Activated CD8-positive, alpha-beta T cell treated with anti-CD3 and anti-CD28 coated beads for 36 hours (primary cell): Measurements from ENCODE around the gene FCHO2. TPM values are rescaled to one million over a fixed set of nuclear protein-coding genes. Genes with fewer than 3 reads are reported as not detected.

Source experiments
- ATAC-seq: fragments of 200-7000 bp; cut with Tn5 transposase; one replicate; pipeline ENCODE4 v1.10.0; 2021; ENCODE audit warnings: mild to moderate bottlenecking, moderate library complexity
- CTCF ChIA-PET: fragments of 350-600 bp; sonication (Branson Sonifier 250); formaldehyde crosslinking; loops from one replicate; lab custom pipeline; 2021; ENCODE audit warnings: antibody characterized with exemption; lab: Charles Lee
- POLR2A ChIA-PET: fragments of 350-600 bp; sonication (Branson Sonifier 250); formaldehyde crosslinking; loops from one replicate; lab custom pipeline; 2021; ENCODE audit warnings: antibody characterized with exemption; lab: Charles Lee
- DNase-seq: peaks from one replicate; pipeline ENCODE4 v3.0.0-alpha.2; 2020
- H3K27ac Mint-ChIP-seq: one replicate; pipeline ENCODE4 v1.8.0; 2021; ENCODE audit warnings: mild to moderate bottlenecking, mixed read lengths
- H3K27me3 Mint-ChIP-seq: one replicate; pipeline ENCODE4 v1.8.0; 2021; ENCODE audit warnings: mixed read lengths
- H3K36me3 Mint-ChIP-seq: one replicate; pipeline ENCODE4 v1.8.0; 2021; ENCODE audit warnings: low read depth, mixed read lengths
- H3K4me1 Mint-ChIP-seq: one replicate; pipeline ENCODE4 v1.8.0; 2021; ENCODE audit warnings: low read depth, mixed read lengths
- H3K4me3 Mint-ChIP-seq: one replicate; pipeline ENCODE4 v1.8.0; 2021; ENCODE audit warnings: mild to moderate bottlenecking, moderate library complexity, mixed read lengths
- H3K9me3 Mint-ChIP-seq: one replicate; pipeline ENCODE4 v1.8.0; 2021; ENCODE audit warnings: mixed read lengths
- intact Hi-C: fragments of 100-400 bp; cut with micrococcal nuclease; formaldehyde crosslinking; loops from one replicate; pipeline ENCODE4 v1.10.0; 2022
- total RNA-seq, 2 experiments: library from RNA; stranded (reverse); gene quantifications; one replicate each; pipeline ENCODE4 v1.2.3, GENCODE V29; 2021
- TF ChIP-seq, protein P1 (sequence below): fragments of 200-600 bp; IDR thresholded peaks from one replicate; pipeline ENCODE4 v1.8.0; 2022; ENCODE audit warnings: antibody characterized with exemption, mild to moderate bottlenecking

The FCHO2 gene
- total RNA-seq, 2 experiments from 2014 or later, result 0.32 to 1.0 TPM

DNA sequence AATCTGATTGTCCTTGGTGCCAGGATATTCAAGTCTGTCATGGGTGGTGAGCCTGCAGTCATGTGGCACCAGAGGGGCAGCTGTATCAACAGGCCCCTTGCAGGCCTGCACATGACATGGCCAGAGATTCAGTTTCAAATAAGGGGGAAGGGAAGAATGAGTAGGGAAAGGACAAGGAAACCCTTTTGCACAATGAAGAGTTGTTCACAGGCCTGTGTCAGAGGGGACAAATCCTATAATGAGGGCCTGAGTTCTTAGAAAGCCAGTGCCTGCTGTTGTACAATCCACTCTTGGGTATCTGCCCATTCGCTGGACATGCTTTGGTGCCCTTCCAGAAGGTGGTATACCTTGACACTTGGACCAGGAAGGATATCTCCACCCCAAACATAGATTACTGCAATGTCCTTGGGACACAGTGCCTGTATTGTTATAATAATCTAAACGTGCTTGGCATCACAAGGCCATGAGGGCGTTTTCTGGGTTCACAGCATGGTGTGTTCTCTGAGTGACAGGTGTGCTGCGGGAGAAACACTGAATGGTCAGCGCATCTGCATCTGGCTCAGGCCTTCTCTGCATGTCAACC lies 162.6 kb downstream of the FCHO2 start:
- Mint-ChIP-seq H3K4me3 (no peak overlapping the region), H3K27ac (no peak overlapping the region), H3K36me3 (no peaks in the 10 kb centered on the region), H3K9me3 (no peaks in the 10 kb centered on the region), H3K4me1 (peaks cover 20% of the 10 kb centered on the region), H3K27me3 (peaks cover 64% of the 10 kb centered on the region)
- ChIA-PET CTCF (no interaction called here), POLR2A (no interaction called here)
- intact Hi-C loops, result no loop called here
- ATAC-seq (no peak), DNase-seq (no peak)
- TF ChIP-seq, protein P1, sequence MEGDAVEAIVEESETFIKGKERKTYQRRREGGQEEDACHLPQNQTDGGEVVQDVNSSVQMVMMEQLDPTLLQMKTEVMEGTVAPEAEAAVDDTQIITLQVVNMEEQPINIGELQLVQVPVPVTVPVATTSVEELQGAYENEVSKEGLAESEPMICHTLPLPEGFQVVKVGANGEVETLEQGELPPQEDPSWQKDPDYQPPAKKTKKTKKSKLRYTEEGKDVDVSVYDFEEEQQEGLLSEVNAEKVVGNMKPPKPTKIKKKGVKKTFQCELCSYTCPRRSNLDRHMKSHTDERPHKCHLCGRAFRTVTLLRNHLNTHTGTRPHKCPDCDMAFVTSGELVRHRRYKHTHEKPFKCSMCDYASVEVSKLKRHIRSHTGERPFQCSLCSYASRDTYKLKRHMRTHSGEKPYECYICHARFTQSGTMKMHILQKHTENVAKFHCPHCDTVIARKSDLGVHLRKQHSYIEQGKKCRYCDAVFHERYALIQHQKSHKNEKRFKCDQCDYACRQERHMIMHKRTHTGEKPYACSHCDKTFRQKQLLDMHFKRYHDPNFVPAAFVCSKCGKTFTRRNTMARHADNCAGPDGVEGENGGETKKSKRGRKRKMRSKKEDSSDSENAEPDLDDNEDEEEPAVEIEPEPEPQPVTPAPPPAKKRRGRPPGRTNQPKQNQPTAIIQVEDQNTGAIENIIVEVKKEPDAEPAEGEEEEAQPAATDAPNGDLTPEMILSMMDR, result no peak

DNA sequence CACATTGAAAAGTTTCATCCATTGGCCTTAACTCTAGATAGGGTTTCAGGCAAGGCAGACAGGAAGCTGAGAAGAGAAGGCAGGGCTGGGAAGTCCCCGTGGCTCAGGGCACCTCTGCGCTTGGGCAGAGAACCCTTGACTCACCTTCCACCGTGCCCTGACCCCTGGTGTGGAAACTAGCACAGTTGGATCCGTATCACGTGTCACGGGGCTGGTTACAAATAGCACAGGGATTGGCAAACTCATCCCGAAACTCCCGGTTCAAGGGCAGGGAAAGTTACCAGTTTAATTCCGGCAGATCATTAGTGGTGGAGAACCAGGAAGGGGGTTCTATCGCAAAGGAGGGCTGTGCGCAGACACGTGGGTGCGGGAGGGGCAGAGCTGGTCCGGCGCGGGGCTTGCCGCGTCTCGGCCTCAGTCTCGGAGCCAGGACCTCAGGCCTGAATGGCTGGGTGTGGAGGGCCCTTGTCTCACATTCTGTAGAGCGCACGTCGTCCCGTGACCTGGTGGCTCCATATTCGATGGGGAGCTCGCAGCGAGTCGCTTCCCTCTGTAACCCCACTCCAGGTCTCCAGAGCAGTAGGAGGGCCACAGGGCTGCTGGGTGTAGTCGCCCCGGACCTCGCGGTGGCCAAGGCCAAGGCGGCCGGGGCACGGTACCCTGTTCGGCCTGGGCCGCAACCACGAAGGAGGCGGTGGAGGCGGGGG lies 163.8 kb downstream of the FCHO2 start:
- H3K9me3 Mint-ChIP-seq, result no peaks in the 10 kb centered on the region
- H3K27me3 Mint-ChIP-seq, result peaks cover 69% of the 10 kb centered on the region
- CTCF ChIA-PET, result no interaction called here
- peaks cover 27% of the 10 kb centered on the region for H3K4me1 Mint-ChIP-seq
- intact Hi-C loops, result no loop called here
- POLR2A ChIA-PET, result interaction anchor here (1.5 kb wide), 1 partner anchor 9 kb away, joined by 4 read pairs; no protein-coding TSS in a partner anchor
- ATAC-seq (peak; percentile 83), DNase-seq (peak; percentile 54)
- H3K27ac Mint-ChIP-seq, result peak overlapping the region; percentile 4
- peak overlapping the region; percentile 50 for H3K4me3 Mint-ChIP-seq
- TF ChIP-seq, protein P1, result no peak
- no peaks in the 10 kb centered on the region for H3K36me3 Mint-ChIP-seq

DNA sequence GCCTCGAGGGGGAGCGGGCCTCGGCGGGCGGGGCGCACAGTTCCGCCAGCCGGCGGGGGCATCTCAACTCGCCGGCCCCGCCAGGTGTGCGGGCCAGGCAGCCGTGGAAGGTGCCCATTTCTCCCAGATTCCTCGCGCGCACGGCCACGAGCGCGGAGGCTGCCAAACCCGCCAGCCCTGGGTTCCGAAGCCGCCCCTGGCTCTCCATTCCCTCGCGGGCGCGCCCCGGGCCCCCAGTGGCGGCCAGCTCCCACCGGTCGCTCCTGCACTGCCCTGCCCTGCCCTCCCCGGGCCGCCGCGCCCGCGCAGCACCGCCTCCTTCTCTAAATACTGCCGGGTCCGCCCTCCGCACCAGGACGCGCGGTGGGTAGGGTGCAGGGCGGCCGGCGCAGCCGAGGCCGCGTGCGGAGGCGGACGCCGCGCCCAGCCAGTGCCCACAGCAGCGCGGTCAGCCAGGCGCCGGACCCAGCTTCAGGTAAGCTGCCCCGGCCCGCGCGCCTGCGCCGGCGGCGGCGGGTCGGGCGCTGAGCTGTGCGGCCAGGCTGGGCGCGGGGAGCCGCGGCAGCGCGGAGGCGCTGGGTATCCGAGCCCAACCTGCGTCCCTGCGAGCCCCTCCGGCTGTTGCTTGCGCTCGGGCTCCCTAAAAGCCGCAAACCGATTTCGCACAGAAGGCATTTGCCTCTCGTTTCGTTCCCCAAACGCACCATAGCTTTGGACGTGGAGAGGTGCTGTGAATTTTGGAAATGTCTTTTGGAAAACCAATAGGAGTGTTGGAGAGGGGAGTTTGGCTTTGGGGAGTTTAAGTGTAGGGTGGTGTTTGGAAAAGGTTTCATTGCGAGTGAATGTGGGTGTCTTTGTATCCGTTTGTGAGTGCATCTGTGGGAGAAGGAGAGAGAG lies 164.6 kb downstream of the FCHO2 start, which contains the start of gene TMEM171:
TSS of gene TMEM171 (plus strand) at position 354 of the 897 bp plus-strand sequence. CDS start 2,799 bp downstream, outside the sequence.
- TF ChIP-seq, protein P1, result no peak
- H3K36me3 Mint-ChIP-seq, result no peaks in the 10 kb centered on the region
- H3K27ac Mint-ChIP-seq, result peak within 1 kb of the TSS; percentile 4
- intact Hi-C loops, result no loop called here
- DNase-seq (peak; percentile 11), ATAC-seq (peak; percentile 31)
- ChIA-PET CTCF (no interaction called here), POLR2A (interaction anchor here (1.5 kb wide), 1 partner anchor 10 kb away, joined by 4 read pairs; no protein-coding TSS in a partner anchor)
- H3K27me3 Mint-ChIP-seq, result peaks cover 65% of the 10 kb centered on the region
- H3K9me3 Mint-ChIP-seq, result no peaks in the 10 kb centered on the region
- H3K4me3 Mint-ChIP-seq, result peak within 1 kb of the TSS; percentile 55
- peaks cover 27% of the 10 kb centered on the region for H3K4me1 Mint-ChIP-seq

DNA sequence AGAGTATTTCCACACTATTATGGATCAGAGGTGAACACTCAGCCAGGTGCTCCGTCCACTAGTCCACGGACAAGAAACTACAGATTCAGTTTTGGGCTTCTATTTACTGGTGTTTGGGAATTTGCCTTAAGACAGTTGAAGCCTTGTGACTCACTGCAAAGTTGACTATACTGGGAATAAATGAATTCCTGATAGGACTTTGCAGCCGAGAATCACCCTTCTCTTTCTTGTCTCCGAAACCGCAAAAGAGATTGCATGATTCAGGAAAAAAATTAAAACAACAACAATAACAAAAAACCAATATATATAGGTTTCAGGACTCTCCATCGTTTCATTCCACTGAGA lies 165.2 kb downstream of the FCHO2 start:
- ChIA-PET CTCF (no interaction called here), POLR2A (no interaction called here)
- no peaks in the 10 kb centered on the region for H3K9me3 Mint-ChIP-seq
- TF ChIP-seq, protein P1, result no peak
- ATAC-seq, result no peak
- peaks cover 68% of the 10 kb centered on the region for H3K27me3 Mint-ChIP-seq
- peaks cover 27% of the 10 kb centered on the region for H3K4me1 Mint-ChIP-seq
- intact Hi-C loops, result no loop called here
- H3K36me3 Mint-ChIP-seq, result no peaks in the 10 kb centered on the region
- peak overlapping the region; percentile 55 for H3K4me3 Mint-ChIP-seq
- H3K27ac Mint-ChIP-seq, result no peak overlapping the region
- no peak for DNase-seq
